ENCODE measurements around the gene FARS2.

DNA sequence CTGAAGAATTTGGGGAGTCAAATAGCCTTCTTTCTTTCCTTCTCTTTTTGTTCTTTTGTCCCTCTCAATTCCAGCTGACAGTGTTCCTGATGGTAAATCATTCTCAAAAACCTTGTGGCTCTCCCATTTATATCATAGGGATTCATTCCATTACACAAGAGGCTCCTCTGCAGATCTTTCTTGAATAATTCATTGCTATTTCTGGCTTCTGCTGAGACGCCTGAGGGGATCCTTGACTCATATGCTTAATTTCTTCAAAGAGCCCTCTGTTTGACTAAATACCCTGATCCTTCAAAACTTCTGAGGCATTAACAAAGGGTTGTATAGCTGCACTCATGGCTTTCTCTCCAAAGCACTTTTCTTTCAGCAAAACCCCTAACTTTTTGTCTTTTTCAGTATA lies 289.3 kb downstream of the FARS2 start:
- TF ChIP-seq EP300 (IDR thresholded peaks at IDR 0.05; ENCODE audit: low read depth) (no peak), CTCF (IDR thresholded peaks at IDR 0.05) (no peak)

Data from transverse colon (tissue), 3 donors.